ENCODE data around the gene PSMC3IP. TPM values are rescaled to one million over a fixed set of nuclear protein-coding genes. Genes with fewer than 3 reads are reported as not detected.

Gene PSMC3IP
- total RNA-seq, 6 donors from 2014 or later, result 1.9 to 6.8 (median 3.8) TPM; not detected in 1

DNA sequence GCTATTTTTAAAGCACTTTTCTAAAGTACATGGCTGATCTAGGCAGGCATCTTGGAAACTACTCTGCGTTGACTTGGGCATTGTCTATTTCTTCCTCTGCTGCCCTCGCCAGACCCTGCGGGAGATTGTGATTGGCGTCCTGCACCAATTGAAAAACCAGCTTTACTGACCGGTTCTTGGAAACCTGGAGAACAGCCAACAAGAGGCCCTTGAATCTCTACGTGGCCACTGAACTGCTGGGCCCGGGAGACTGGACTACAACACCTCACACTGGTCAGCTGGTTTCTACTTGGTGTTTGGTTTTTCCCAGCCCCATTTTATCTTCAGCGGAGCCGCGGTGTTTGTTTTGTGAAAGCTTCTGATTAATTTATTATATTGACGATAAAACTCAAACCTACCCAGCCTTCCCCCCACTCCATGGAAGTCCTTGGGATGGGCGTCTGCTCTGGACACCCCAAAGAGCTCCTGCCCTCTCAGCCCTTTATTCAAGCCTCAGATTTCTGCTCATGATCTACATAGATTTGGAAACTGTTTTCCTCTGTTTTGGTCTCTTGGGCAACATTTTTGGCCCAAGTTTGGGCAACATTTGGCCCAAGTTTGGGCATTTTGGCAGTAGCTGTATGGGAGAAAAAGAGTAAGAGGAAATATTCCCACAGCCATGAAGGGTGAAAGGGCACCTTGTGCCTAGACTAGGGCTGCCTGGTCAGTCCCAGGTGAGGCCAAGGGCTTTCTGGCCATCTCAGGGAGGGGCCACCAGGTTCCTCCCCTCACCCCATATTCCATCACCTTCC, 5.9 kb downstream of the PSMC3IP start:
- WGBS, 2 donors, result 63 to 70% methylated on average over 12 of the region's 12 CpGs
- H3K4me3 ChIP-seq, result no peak overlapping the region
- ATAC-seq (ENCODE audit: low FRiP score in 2 of 2), result no peak

DNA sequence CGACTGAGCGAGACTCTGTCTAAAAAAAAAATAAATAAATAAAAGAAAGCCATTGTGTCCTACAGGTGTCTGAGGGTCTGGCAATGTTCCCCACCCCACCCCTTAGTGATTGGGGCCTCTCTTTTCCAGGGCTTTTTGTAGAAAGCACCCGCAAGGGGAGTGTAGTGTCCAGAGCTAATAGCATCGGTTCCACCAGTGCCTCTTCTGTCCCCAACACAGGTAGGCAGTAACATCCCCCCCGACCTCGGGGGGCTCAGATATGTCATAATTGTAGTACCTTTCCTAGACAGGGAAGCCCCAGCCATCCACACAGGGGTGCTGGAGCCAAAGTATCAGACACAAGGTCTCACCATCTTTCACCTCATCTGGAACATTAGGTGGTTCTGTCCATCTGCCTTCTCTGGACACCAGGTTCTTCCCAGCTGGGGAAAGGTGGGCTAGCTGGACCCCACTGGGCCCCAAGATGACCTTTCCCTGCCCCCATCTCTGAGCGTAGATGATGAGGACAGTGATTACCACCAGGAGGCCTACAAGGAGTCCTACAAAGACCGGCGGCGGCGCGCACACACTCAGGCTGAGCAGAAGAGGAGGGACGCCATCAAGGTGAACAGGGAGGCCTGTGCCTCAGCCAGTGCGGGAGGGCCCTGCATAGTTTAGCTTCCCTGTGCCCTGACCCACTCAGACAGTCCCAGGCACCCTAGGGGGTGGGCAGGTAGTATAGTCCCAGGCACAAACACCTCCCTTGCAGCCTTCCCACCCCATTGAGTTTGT, 9.0 kb downstream of the PSMC3IP start:
- no peaks in the 10 kb centered on the region for H3K9me3 ChIP-seq
- TF ChIP-seq POLR2AphosphoS5 (IDR thresholded peaks at IDR 0.05), result no peak
- TF ChIP-seq, protein P1, sequence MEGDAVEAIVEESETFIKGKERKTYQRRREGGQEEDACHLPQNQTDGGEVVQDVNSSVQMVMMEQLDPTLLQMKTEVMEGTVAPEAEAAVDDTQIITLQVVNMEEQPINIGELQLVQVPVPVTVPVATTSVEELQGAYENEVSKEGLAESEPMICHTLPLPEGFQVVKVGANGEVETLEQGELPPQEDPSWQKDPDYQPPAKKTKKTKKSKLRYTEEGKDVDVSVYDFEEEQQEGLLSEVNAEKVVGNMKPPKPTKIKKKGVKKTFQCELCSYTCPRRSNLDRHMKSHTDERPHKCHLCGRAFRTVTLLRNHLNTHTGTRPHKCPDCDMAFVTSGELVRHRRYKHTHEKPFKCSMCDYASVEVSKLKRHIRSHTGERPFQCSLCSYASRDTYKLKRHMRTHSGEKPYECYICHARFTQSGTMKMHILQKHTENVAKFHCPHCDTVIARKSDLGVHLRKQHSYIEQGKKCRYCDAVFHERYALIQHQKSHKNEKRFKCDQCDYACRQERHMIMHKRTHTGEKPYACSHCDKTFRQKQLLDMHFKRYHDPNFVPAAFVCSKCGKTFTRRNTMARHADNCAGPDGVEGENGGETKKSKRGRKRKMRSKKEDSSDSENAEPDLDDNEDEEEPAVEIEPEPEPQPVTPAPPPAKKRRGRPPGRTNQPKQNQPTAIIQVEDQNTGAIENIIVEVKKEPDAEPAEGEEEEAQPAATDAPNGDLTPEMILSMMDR (IDR thresholded peaks at IDR 0.05), result no peak
- no peak for TF ChIP-seq POLR2A (IDR thresholded peaks at IDR 0.05)
- no peak for TF ChIP-seq EP300 (IDR thresholded peaks at IDR 0.05)
- peak in 1 of 2 donors; percentile 73 for DNase-seq
- peak overlapping the region in 3 of 4 donors; percentile 89 to 95 (median 91) for H3K4me3 ChIP-seq
- peaks cover 37 to 80% (median 72%) of the 10 kb centered on the region in 4 donors for H3K36me3 ChIP-seq
- no peak for ATAC-seq (ENCODE audit: low FRiP score in 2 of 2)
- 85 to 90% methylated on average over 11 to 14 of the region's 14 CpGs for WGBS, 2 donors
- H3K4me1 ChIP-seq, result peaks cover 40 to 64% (median 50%) of the 10 kb centered on the region in 4 donors
- peak overlapping the region; percentile 96 to 99 (median 97) for H3K27ac ChIP-seq
- H3K27me3 ChIP-seq, result no peaks in the 10 kb centered on the region

More for the DNA sequence above, 5.9 kb downstream of the PSMC3IP start:
- peaks cover 23 to 38% (median 31%) of the 10 kb centered on the region in 4 donors for H3K4me1 ChIP-seq
- H3K27ac ChIP-seq, result peak overlapping the region in 3 of 4 donors; percentile 1 to 32 (median 12)
- TF ChIP-seq POLR2A (IDR thresholded peaks at IDR 0.05) (no peak), POLR2AphosphoS5 (IDR thresholded peaks at IDR 0.05) (no peak), EP300 (IDR thresholded peaks at IDR 0.05) (no peak)
- TF ChIP-seq, protein P1 (IDR thresholded peaks at IDR 0.05), result no peak
- H3K27me3 ChIP-seq, result no peaks in the 10 kb centered on the region
- peaks cover 44 to 72% (median 66%) of the 10 kb centered on the region in 4 donors for H3K36me3 ChIP-seq
- H3K9me3 ChIP-seq, result no peaks in the 10 kb centered on the region
- DNase-seq, result peak in 1 of 2 donors; percentile 88

DNA sequence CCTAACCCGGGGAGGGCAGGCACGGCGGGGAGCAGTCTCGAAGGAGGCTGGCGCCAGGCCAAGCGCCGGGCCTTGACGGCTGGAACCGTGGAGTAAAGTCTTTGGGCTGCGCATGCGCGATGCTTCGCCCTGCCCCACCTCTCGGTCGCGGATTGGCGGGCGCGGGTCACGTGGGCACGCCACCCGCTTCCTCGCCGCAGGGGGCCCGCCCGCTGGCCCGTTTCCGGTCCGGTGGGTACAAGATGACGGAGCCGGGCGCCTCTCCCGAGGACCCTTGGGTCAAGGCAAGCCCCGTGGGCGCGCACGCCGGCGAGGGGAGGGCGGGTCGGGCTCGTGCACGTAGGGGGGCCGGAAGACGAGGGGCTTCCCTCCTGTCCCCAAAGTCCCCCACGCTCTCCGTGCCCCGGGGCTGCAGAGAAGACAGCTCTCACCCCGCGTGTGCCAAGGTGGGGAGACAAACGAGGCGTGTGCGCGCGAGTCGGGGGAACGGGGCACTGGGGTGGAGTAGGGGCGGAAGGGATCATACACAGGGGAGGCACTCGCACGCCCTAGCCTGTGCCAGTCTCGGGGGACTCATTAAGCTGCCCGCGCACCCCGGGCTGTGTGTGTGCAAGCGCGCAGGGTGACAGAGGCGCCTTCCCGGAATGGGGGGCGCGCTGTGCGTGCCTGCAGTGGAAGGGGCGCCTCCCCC, 10.5 kb downstream of the PSMC3IP start, which contains the start of gene MLX:
TSS of gene MLX (plus strand) at position 218 of the 691 bp plus-strand sequence. CDS start at position 243, 25 bp downstream.
- Histone ChIP-seq H3K36me3 (peaks cover 22 to 65% (median 57%) of the 10 kb centered on the region in 4 donors), H3K4me1 (peaks cover 49 to 68% (median 57%) of the 10 kb centered on the region in 4 donors), H3K27ac (peak within 1 kb of the TSS; percentile 96 to 99 (median 97)), H3K27me3 (no peaks in the 10 kb centered on the region), H3K4me3 (peak within 1 kb of the TSS; percentile 89 to 98 (median 93)), H3K9me3 (no peaks in the 10 kb centered on the region)
- TF ChIP-seq, protein P1 (IDR thresholded peaks at IDR 0.05), result peak in 2 of 6 experiments; percentile 18 to 23
- TF ChIP-seq EP300 (IDR thresholded peaks at IDR 0.05) (peak in 1 of 4 donors; percentile 2), POLR2AphosphoS5 (IDR thresholded peaks at IDR 0.05) (peak; percentile 65 to 78), POLR2A (IDR thresholded peaks at IDR 0.05) (peak in 1 of 4 donors; percentile 80)
- DNase-seq (peak; percentile 93 to 100), ATAC-seq (ENCODE audit: low FRiP score in 2 of 2) (peak; percentile 85 to 92)
- WGBS, 2 donors, result 0% methylated on average over 22 to 42 of the region's 72 CpGs

DNA sequence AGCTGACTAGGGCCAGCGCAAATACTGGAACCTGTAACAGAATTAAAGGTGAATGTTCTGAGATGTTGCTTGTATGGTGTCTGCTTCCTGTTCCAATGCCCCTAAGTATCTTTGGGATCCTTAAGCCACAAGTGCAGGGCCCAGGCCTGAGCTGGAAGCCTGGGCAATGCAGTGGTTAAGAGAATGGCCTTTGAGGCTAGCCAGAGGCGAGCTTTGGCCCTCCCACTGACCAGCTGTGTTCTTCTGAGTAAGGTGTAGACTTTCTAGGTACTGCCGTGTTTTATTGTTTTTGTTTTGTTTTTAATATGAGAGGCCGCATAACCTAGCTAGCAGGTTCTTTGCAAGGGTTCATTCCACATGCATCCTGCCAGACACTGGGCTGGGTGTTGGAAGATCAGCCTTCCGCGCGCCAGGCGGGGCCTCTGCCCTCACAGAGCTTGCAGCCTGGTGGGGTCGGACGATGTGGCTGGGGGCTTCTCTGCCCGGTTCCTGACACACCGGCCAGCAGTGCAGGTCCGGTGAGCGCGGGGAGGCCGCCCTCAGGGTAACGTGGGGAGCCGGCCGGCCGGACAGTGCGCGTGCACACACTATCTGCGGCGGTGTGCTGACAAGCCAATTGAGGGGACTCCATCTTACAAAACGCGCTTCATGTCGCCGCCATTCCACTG, 11.2 kb downstream of the PSMC3IP start:
- Histone ChIP-seq H3K27me3 (no peaks in the 10 kb centered on the region), H3K4me3 (peak overlapping the region; percentile 8 to 95 (median 90)), H3K36me3 (peaks cover 15 to 58% (median 50%) of the 10 kb centered on the region in 4 donors), H3K9me3 (no peaks in the 10 kb centered on the region), H3K4me1 (peaks cover 52 to 66% (median 54%) of the 10 kb centered on the region in 4 donors), H3K27ac (peak overlapping the region; percentile 96 to 99 (median 97))
- 53 to 77% methylated on average over 10 to 12 of the region's 28 CpGs for WGBS, 2 donors
- ATAC-seq (ENCODE audit: low FRiP score in 2 of 2) (no peak), DNase-seq (no peak)
- TF ChIP-seq POLR2AphosphoS5 (IDR thresholded peaks at IDR 0.05) (no peak), POLR2A (IDR thresholded peaks at IDR 0.05) (no peak), EP300 (IDR thresholded peaks at IDR 0.05) (no peak)
- TF ChIP-seq, protein P1 (IDR thresholded peaks at IDR 0.05), result no peak

Measured in upper lobe of left lung (tissue), 6 donors.